Activated naive CD8-positive, alpha-beta T cell (primary cell): Measurements from ENCODE around the gene SDK2.

Experiments
- H3K27ac Mint-ChIP-seq: one replicate; pipeline ENCODE4 v1.8.0; 2021; ENCODE audit warnings: mixed read lengths
- H3K27me3 Mint-ChIP-seq: one replicate; pipeline ENCODE4 v1.8.0; 2021; ENCODE audit warnings: mixed read lengths
- H3K36me3 Mint-ChIP-seq: one replicate; pipeline ENCODE4 v1.8.0; 2021; ENCODE audit warnings: mixed read lengths
- H3K4me1 Mint-ChIP-seq: one replicate; pipeline ENCODE4 v1.8.0; 2021; ENCODE audit warnings: low read depth, mixed read lengths
- H3K4me3 Mint-ChIP-seq: one replicate; pipeline ENCODE4 v1.8.0; 2021; ENCODE audit warnings: mild to moderate bottlenecking, mixed read lengths
- H3K9me3 Mint-ChIP-seq: one replicate; pipeline ENCODE4 v1.8.0; 2021; ENCODE audit warnings: low read depth, mixed read lengths

Gene SDK2

GRCh38 chr17:73492821-73493814 is 151.1 kb downstream of the SDK2 start:
- H3K4me3 Mint-ChIP-seq, result no peak overlapping the region
- no peaks in the 10 kb centered on the region for H3K27me3 Mint-ChIP-seq
- no peak overlapping the region for H3K27ac Mint-ChIP-seq
- no peaks in the 10 kb centered on the region for H3K4me1 Mint-ChIP-seq
- no peaks in the 10 kb centered on the region for H3K36me3 Mint-ChIP-seq
- no peaks in the 10 kb centered on the region for H3K9me3 Mint-ChIP-seq

DNA sequence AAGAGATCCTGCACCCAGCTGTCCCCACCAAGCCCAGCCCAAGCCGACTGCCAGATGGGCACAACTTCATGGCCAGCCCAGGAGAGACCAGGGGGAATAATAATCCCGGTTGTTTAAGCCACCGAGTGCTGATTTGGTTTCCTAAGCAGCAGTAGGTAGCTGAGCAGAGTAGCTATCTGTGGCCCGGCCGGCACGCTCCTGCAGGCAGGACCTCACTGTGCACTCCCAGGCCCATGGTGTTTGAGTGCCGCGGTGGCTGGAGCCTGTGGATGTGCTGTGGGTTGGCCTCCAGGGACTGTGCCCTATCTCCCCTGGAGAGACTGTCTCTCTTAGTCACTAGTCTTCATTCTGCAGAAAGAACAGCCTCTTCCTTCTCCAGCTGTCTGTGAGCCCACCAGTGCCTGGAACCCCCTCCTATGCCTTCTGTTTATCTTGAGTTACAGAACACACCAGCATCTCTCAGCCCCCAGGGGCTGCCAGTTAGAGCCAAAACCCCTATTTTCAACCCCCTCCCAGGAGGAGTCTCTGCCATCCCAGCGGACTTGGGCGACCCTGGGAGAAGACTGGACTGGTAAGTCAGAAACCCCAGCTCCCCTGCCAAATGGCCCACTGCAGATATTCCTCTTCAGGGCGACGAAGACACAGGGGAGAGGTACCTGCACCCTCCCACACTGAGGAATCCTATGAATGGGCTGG is 152.0 kb downstream of the SDK2 start:
- Mint-ChIP-seq H3K4me1 (no peaks in the 10 kb centered on the region), H3K9me3 (no peaks in the 10 kb centered on the region), H3K27me3 (no peaks in the 10 kb centered on the region), H3K27ac (no peak overlapping the region), H3K36me3 (no peaks in the 10 kb centered on the region), H3K4me3 (no peak overlapping the region)

DNA sequence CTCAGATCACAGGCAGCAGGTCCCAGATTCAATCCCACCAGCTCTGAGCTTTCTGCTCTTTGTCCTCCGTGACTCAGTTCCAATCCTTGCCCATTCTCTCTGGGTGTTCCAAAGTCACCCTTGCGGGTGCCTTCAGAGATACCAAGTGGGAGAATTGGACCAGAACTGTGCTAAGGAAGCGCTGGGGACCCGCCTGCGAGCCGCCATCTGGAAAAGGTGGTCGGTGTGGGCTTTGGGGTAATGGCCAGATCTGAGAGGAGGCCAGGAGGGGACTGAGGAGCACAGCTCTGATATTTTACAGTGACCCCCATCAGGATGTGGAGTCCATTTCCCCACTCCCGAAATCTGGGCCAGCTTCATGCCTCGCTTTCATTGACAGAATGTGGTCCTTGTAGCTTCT is 152.6 kb downstream of the SDK2 start:
- no peaks in the 10 kb centered on the region for H3K4me1 Mint-ChIP-seq
- no peaks in the 10 kb centered on the region for H3K9me3 Mint-ChIP-seq
- no peak overlapping the region for H3K4me3 Mint-ChIP-seq
- H3K27ac Mint-ChIP-seq, result no peak overlapping the region
- no peaks in the 10 kb centered on the region for H3K36me3 Mint-ChIP-seq
- H3K27me3 Mint-ChIP-seq, result no peaks in the 10 kb centered on the region

DNA sequence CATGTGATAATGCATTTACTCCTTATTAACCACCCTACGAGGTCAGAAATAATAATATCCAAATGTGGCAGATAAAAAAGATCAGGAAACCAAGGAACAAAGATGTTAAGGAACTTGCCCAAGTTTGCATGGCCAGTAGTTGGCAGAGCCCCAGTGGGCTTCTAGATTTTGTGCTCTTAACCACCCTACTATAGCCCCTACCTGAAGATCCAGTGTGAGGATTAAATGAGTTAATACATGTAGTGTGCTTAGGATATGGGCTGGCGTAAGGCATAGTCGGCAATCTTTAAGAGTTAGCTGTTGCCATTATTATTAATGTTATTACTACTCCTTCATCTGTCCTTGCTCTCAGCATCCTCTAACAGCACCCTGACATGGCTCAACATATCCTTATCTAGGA is 153.4 kb downstream of the SDK2 start:
- no peaks in the 10 kb centered on the region for H3K27me3 Mint-ChIP-seq
- no peak overlapping the region for H3K4me3 Mint-ChIP-seq
- H3K9me3 Mint-ChIP-seq, result no peaks in the 10 kb centered on the region
- no peaks in the 10 kb centered on the region for H3K4me1 Mint-ChIP-seq
- no peak overlapping the region for H3K27ac Mint-ChIP-seq
- peaks cover 2% of the 10 kb centered on the region for H3K36me3 Mint-ChIP-seq

DNA sequence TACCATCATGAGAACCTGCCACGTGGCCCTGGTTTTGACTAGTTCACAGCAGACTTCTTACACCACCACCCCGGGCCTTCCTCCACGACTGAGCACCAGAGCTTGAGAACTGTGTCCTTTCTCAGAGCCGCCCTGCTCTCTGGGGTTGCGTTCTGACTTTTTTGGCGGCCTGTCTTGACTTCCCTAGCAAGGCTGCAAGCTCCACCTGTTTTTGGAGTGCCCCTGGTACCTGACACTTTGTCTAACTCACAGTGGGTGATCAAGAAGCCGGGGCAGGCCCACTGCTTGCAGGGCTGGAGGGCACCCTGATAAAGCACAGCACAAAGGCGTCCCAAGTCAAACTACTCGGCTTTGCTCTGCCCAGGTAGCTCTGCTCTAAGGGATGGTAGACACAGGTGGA is 154.3 kb downstream of the SDK2 start:
- peaks cover 1% of the 10 kb centered on the region for H3K9me3 Mint-ChIP-seq
- H3K36me3 Mint-ChIP-seq, result peaks cover 6% of the 10 kb centered on the region
- no peaks in the 10 kb centered on the region for H3K4me1 Mint-ChIP-seq
- no peaks in the 10 kb centered on the region for H3K27me3 Mint-ChIP-seq
- H3K27ac Mint-ChIP-seq, result no peak overlapping the region
- H3K4me3 Mint-ChIP-seq, result no peak overlapping the region

DNA sequence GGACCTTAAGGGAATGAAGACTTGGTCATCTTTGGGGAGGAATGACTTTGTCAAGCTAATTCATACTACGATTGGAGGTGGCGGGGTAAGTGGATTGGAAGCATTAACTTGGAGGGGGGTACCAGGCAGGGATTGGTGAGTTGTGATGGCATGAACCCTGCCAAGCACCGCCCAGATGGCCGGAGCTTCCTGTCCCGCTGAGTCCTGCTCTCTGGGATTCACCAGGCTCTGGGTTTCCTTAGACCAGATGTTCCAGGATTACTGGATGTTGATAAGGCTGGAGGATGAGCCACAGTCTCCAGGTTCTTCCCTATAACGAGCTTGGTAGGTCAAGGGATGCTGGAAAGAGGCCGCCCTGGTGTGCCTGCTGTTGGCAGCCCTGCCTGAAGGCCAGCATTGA is 154.9 kb downstream of the SDK2 start:
- Mint-ChIP-seq H3K4me3 (no peak overlapping the region), H3K27ac (no peak overlapping the region), H3K9me3 (peaks cover 4% of the 10 kb centered on the region), H3K36me3 (peaks cover 10% of the 10 kb centered on the region), H3K27me3 (no peaks in the 10 kb centered on the region), H3K4me1 (no peaks in the 10 kb centered on the region)

GRCh38 chr17:73485130-73485529 is 159.1 kb downstream of the SDK2 start:
- H3K27ac Mint-ChIP-seq, result no peak overlapping the region
- H3K4me3 Mint-ChIP-seq, result no peak overlapping the region
- peaks cover 12% of the 10 kb centered on the region for H3K36me3 Mint-ChIP-seq
- H3K4me1 Mint-ChIP-seq, result no peaks in the 10 kb centered on the region
- peaks cover 4% of the 10 kb centered on the region for H3K9me3 Mint-ChIP-seq
- no peaks in the 10 kb centered on the region for H3K27me3 Mint-ChIP-seq

DNA sequence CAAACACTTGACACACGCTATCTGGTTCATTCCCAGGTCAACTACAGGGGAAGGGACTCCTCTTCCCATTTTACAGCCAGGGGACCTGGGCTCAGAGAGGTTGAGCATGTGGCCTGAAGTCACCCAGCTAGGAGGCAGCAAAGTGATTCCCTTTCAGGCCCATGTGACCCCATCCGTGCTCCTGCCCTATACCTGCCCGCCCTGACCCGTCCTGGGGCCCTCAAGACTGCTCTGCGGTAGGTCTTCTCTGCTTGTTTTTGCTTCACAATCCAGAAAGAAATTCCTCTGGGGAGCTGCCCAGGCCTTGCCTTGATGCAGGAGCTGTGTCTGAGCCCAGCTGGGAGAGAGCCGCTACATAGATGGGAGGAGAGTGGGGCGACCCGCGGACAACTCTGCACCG is 161.4 kb downstream of the SDK2 start:
- Mint-ChIP-seq H3K9me3 (peaks cover 4% of the 10 kb centered on the region), H3K27me3 (no peaks in the 10 kb centered on the region), H3K4me1 (no peaks in the 10 kb centered on the region), H3K4me3 (no peak overlapping the region), H3K27ac (no peak overlapping the region), H3K36me3 (peaks cover 12% of the 10 kb centered on the region)

- no peak overlapping the region for H3K4me3 Mint-ChIP-seq
- peaks cover 4% of the 10 kb centered on the region for H3K9me3 Mint-ChIP-seq
- H3K27ac Mint-ChIP-seq, result no peak overlapping the region
- no peaks in the 10 kb centered on the region for H3K27me3 Mint-ChIP-seq
- peaks cover 12% of the 10 kb centered on the region for H3K36me3 Mint-ChIP-seq
- H3K4me1 Mint-ChIP-seq, result no peaks in the 10 kb centered on the region
Measured at GRCh38 chr17:73482251-73482716, 162.0 kb downstream of the SDK2 start.

GRCh38 chr17:73481676-73482075 is 162.6 kb downstream of the SDK2 start:
- Mint-ChIP-seq H3K27ac (no peak overlapping the region), H3K27me3 (no peaks in the 10 kb centered on the region), H3K36me3 (peaks cover 12% of the 10 kb centered on the region), H3K4me3 (no peak overlapping the region), H3K4me1 (no peaks in the 10 kb centered on the region), H3K9me3 (peaks cover 4% of the 10 kb centered on the region)

DNA sequence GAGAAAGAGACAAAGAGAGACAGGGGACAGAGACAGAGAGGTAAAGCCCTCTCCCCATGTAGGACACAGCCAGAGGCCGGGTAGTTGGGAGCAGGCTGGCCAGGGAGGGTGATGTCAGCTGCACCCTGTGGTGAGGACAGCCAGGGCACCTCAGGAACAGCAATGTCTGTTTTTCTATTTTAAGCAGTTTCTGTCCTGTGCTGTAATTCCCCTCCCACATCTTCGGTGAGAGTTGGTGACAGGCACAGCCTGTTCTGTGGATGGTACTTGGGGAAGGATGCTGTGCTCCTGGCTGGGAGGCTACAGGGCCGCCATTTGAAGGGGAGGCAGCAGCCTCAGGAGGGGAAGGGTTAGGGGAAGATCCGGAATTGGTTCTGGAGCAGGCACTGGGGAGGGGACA is 163.5 kb downstream of the SDK2 start:
- Mint-ChIP-seq H3K9me3 (peaks cover 4% of the 10 kb centered on the region), H3K27me3 (no peaks in the 10 kb centered on the region), H3K27ac (no peak overlapping the region), H3K4me1 (no peaks in the 10 kb centered on the region), H3K36me3 (peaks cover 9% of the 10 kb centered on the region), H3K4me3 (no peak overlapping the region)

- peaks cover 7% of the 10 kb centered on the region for H3K4me1 Mint-ChIP-seq
- H3K36me3 Mint-ChIP-seq, result peaks cover 4% of the 10 kb centered on the region
- no peaks in the 10 kb centered on the region for H3K27me3 Mint-ChIP-seq
- no peak overlapping the region for H3K4me3 Mint-ChIP-seq
- no peak overlapping the region for H3K27ac Mint-ChIP-seq
- H3K9me3 Mint-ChIP-seq, result no peaks in the 10 kb centered on the region
Measured at GRCh38 chr17:73478768-73479424, 165.3 kb downstream of the SDK2 start.

DNA sequence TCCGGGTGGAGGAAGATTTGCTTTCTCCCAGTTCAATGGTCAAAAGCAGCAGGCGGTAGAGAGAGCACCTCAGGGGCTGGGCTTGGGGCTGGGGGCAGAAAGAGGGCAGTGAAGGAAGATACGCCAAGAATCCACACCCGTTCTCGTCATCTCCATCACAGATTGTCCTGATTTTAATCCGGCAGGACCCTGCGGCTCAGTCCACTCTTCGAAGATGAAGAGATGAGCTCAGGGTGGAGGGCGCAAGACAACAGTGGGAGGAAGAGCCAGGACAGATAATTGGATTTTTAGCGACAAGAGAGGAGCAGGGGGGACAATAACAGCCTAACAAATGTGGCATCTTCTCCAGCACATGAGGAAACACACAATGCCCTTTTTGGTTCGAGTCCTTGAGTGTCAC is 165.9 kb downstream of the SDK2 start:
- Mint-ChIP-seq H3K4me1 (peaks cover 11% of the 10 kb centered on the region), H3K9me3 (no peaks in the 10 kb centered on the region), H3K36me3 (peaks cover 4% of the 10 kb centered on the region), H3K27ac (no peak overlapping the region), H3K4me3 (no peak overlapping the region), H3K27me3 (no peaks in the 10 kb centered on the region)

- Mint-ChIP-seq H3K27ac (no peak overlapping the region), H3K27me3 (no peaks in the 10 kb centered on the region), H3K36me3 (peaks cover 4% of the 10 kb centered on the region), H3K9me3 (no peaks in the 10 kb centered on the region), H3K4me3 (no peak overlapping the region), H3K4me1 (peaks cover 11% of the 10 kb centered on the region)
Measured at GRCh38 chr17:73476890-73477350, 167.3 kb downstream of the SDK2 start.
